ENCODE data around the gene ADIPOQ.

DNA sequence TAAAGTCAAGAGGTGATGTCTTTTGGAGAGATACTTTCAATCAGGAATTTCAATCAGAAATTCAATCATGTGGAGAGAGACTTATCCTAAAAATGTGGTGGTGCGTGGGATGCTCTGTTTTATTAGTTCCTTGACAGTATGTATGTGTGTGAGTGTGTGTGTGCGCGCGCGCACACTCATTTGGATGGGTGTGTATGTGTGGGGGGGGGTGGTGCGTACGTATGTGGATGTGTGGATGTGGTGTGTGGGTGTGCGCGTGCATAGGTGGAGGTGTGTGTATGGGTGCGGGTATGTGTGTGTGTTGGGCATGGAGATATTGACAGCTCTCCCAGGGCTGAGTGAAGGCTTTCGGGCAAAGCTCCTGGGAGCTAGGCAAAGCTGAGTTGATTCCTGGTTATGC lies 2.4 kb downstream of the ADIPOQ start:
- TF ChIP-seq, protein P1, sequence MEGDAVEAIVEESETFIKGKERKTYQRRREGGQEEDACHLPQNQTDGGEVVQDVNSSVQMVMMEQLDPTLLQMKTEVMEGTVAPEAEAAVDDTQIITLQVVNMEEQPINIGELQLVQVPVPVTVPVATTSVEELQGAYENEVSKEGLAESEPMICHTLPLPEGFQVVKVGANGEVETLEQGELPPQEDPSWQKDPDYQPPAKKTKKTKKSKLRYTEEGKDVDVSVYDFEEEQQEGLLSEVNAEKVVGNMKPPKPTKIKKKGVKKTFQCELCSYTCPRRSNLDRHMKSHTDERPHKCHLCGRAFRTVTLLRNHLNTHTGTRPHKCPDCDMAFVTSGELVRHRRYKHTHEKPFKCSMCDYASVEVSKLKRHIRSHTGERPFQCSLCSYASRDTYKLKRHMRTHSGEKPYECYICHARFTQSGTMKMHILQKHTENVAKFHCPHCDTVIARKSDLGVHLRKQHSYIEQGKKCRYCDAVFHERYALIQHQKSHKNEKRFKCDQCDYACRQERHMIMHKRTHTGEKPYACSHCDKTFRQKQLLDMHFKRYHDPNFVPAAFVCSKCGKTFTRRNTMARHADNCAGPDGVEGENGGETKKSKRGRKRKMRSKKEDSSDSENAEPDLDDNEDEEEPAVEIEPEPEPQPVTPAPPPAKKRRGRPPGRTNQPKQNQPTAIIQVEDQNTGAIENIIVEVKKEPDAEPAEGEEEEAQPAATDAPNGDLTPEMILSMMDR (IDR thresholded peaks at IDR 0.05; ENCODE audit: low read depth, low read length) = no peak
- no peak for TF ChIP-seq EZH2phosphoT487 (IDR thresholded peaks at IDR 0.05; ENCODE audit: low read depth)

Data from OCI-LY3 (cell line).